Activated T-cell treated with anti-CD3 and anti-CD28 coated beads for 24 hours (primary cell): Measurements from ENCODE around the gene PITPNC1.
A peak's percentile ranks its signal among the peaks of the same experiment; 100 is the strongest.
"Not testable (repeated sequence)": the region's sequence is repeated elsewhere in the genome, so short reads cannot be mapped to it uniquely, and the experiment has no call there.

ENCODE experiments used
- DNase-seq: peaks from one replicate; pipeline ENCODE4 v3.0.0-alpha.2; 2020; ENCODE audit warnings: low read depth

Gene PITPNC1

GRCh38 chr17:67461876-67462275 lies 84.8 kb downstream of the PITPNC1 start:
- DNase-seq: no peak

- DNase-seq: no peak
Measured at GRCh38 chr17:67466251-67466796, 89.2 kb downstream of the PITPNC1 start.

GRCh38 chr17:67467500-67468455 lies 90.7 kb downstream of the PITPNC1 start:
- DNase-seq: no peak

GRCh38 chr17:67469208-67469980 lies 92.3 kb downstream of the PITPNC1 start:
- no peak for DNase-seq

- no peak for DNase-seq
Measured at GRCh38 chr17:67470163-67470562, 93.1 kb downstream of the PITPNC1 start.

GRCh38 chr17:67471118-67471517 lies 94.0 kb downstream of the PITPNC1 start:
- no peak for DNase-seq

- not testable (repeated sequence) for DNase-seq
Measured at GRCh38 chr17:67472606-67473005, 95.5 kb downstream of the PITPNC1 start.

GRCh38 chr17:67474081-67474661 lies 97.1 kb downstream of the PITPNC1 start:
- no peak for DNase-seq

- peak; percentile 78 for DNase-seq
Measured at GRCh38 chr17:67475161-67475937, 98.3 kb downstream of the PITPNC1 start.

GRCh38 chr17:67476787-67477335 lies 99.8 kb downstream of the PITPNC1 start:
- DNase-seq: no peak

GRCh38 chr17:67477687-67478086 lies 100.6 kb downstream of the PITPNC1 start:
- peak; percentile 42 for DNase-seq

GRCh38 chr17:67478401-67479041 lies 101.4 kb downstream of the PITPNC1 start:
- no peak for DNase-seq

- no peak for DNase-seq
Measured at GRCh38 chr17:67479148-67479547, 102.1 kb downstream of the PITPNC1 start.

GRCh38 chr17:67480959-67481358 lies 103.9 kb downstream of the PITPNC1 start:
- not testable (repeated sequence) for DNase-seq

- DNase-seq: no peak
Measured at GRCh38 chr17:67481808-67482207, 104.7 kb downstream of the PITPNC1 start.

- DNase-seq: no peak
Measured at GRCh38 chr17:67482764-67483163, 105.7 kb downstream of the PITPNC1 start.

- DNase-seq: no peak
Measured at GRCh38 chr17:67484261-67484660, 107.2 kb downstream of the PITPNC1 start.

GRCh38 chr17:67485666-67486065 lies 108.6 kb downstream of the PITPNC1 start:
- no peak for DNase-seq

- no peak for DNase-seq
Measured at GRCh38 chr17:67487506-67487905, 110.4 kb downstream of the PITPNC1 start.

GRCh38 chr17:67488161-67488560 lies 111.1 kb downstream of the PITPNC1 start:
- DNase-seq: no peak

- DNase-seq: no peak
Measured at GRCh38 chr17:67488768-67489167, 111.7 kb downstream of the PITPNC1 start.
